WTC11 (cell line): ENCODE data around the gene TTLL5. TPM values are rescaled to one million over a fixed set of nuclear protein-coding genes. Genes with fewer than 3 reads are reported as not detected.

ENCODE experiments used
- ATAC-seq: fragments of 200-7000 bp; cut with Tn5 transposase; 2 replicates; pipeline ENCODE4 v1.10.0; 2021; ENCODE audit warnings: mild to moderate bottlenecking, moderate library complexity
- CTCF ChIA-PET: fragments of 300-600 bp; sonication (Branson Sonifier 250); formaldehyde crosslinking; loops from one replicate; lab custom pipeline; 2021; ENCODE audit warnings: antibody characterized with exemption; lab: Charles Lee
- POLR2A ChIA-PET: fragments of 350-600 bp; sonication (Branson Sonifier 250); formaldehyde crosslinking; loops from one replicate; lab custom pipeline; 2021; ENCODE audit warnings: antibody characterized with exemption; lab: Charles Lee
- DNase-seq: peaks from one replicate; pipeline ENCODE4 v3.0.0; 2021; ENCODE audit warnings: low spot score
- H3K27ac Mint-ChIP-seq: 2 replicates; pipeline ENCODE4 v1.8.0; 2021; ENCODE audit warnings: mixed read lengths
- H3K27me3 Mint-ChIP-seq: 2 replicates; pipeline ENCODE4 v1.8.0; 2021; ENCODE audit warnings: low read depth, mild to moderate bottlenecking, moderate library complexity, mixed read lengths
- H3K36me3 Mint-ChIP-seq: 2 replicates; pipeline ENCODE4 v1.8.0; 2021; ENCODE audit warnings: mixed read lengths
- H3K4me1 Mint-ChIP-seq: 2 replicates; pipeline ENCODE4 v1.8.0; 2022; ENCODE audit warnings: mixed read lengths
- H3K4me3 Mint-ChIP-seq: 2 replicates; pipeline ENCODE4 v1.8.0; 2021; ENCODE audit warnings: mild to moderate bottlenecking, moderate library complexity, mixed read lengths
- H3K9me3 Mint-ChIP-seq: 2 replicates; pipeline ENCODE4 v1.8.0; 2021; ENCODE audit warnings: mixed read lengths
- CREM ChIP-seq: sonication (generic); formaldehyde crosslinking; IDR thresholded peaks from 2 replicates; pipeline ENCODE4 v1.8.1; 2022; ENCODE audit warnings: mild to moderate bottlenecking, missing genetic modification reagents, moderate library complexity
- EMX1 ChIP-seq: fragments of 250-450 bp; sonication (Bioruptor Pico); IDR thresholded peaks from 2 replicates; pipeline ENCODE4 v1.8.0; 2021; ENCODE audit warnings: mild to moderate bottlenecking
- JAZF1 ChIP-seq: fragments of 250-450 bp; sonication (Bioruptor Pico); IDR thresholded peaks from 2 replicates; pipeline ENCODE4 v1.9.0; 2021; ENCODE audit warnings: moderate library complexity, mild to moderate bottlenecking, inconsistent platforms
- NFATC4 ChIP-seq: fragments of 250-450 bp; sonication (Bioruptor Pico); IDR thresholded peaks from 2 replicates; pipeline ENCODE4 v1.9.0; 2021; ENCODE audit warnings: mild to moderate bottlenecking
- NR1H2 ChIP-seq: sonication (generic); formaldehyde crosslinking; IDR thresholded peaks from 2 replicates; pipeline ENCODE4 v1.9.0; 2021; ENCODE audit warnings: mild to moderate bottlenecking, moderate library complexity, missing genetic modification reagents
- ZNF121 ChIP-seq: sonication (generic); formaldehyde crosslinking; IDR thresholded peaks from 2 replicates; pipeline ENCODE4 v1.8.0; 2023; ENCODE audit warnings: missing genetic modification reagents
- ZNF232 ChIP-seq: sonication (generic); formaldehyde crosslinking; IDR thresholded peaks from 2 replicates; pipeline ENCODE4 v1.8.0; 2022; ENCODE audit warnings: mild to moderate bottlenecking, missing genetic modification reagents
- ZNF317 ChIP-seq: sonication (generic); formaldehyde crosslinking; IDR thresholded peaks from 2 replicates; pipeline ENCODE4 v1.8.1; 2023; ENCODE audit warnings: low read depth, mild to moderate bottlenecking, moderate library complexity, missing genetic modification reagents, borderline replicate concordance
- ZNF416 ChIP-seq: fragments of 250-450 bp; sonication (Bioruptor Pico); IDR thresholded peaks from 2 replicates; pipeline ENCODE4 v1.9.0; 2021; ENCODE audit warnings: mild to moderate bottlenecking, inconsistent platforms
- total RNA-seq: library from RNA; stranded (reverse); gene quantifications from 3 replicates; pipeline ENCODE4 v1.2.3, GENCODE V29; 2021
- TF ChIP-seq, protein P1 (sequence below): sonication (generic); formaldehyde crosslinking; conservative IDR thresholded peaks from 2 replicates; pipeline ENCODE4 v1.8.1; 2022; ENCODE audit warnings: mild to moderate bottlenecking, missing genetic modification reagents
- TF ChIP-seq, protein P2 (sequence below): sonication (generic); formaldehyde crosslinking; IDR thresholded peaks from 2 replicates; pipeline ENCODE4 v1.8.1; 2023; ENCODE audit warnings: mild to moderate bottlenecking, missing genetic modification reagents, borderline replicate concordance
- TF ChIP-seq, protein P3 (sequence below): fragments of 200-600 bp; IDR thresholded peaks from 2 replicates; pipeline ENCODE4 v1.8.0; 2022; ENCODE audit warnings: antibody characterized with exemption
- TF ChIP-seq, protein P4 (sequence below): fragments of 250-450 bp; sonication (Bioruptor Pico); IDR thresholded peaks from 2 replicates; pipeline ENCODE4 v2.1.2; 2022; ENCODE audit warnings: mild to moderate bottlenecking, moderate library complexity
- TF ChIP-seq, protein P5 (sequence below): fragments of 250-450 bp; sonication (Bioruptor Pico); IDR thresholded peaks from 2 replicates; pipeline ENCODE4 v1.9.0; 2021; ENCODE audit warnings: mild to moderate bottlenecking
- TF ChIP-seq, protein P6 (sequence below): fragments of 250-450 bp; sonication (Bioruptor Pico); IDR thresholded peaks from 2 replicates; pipeline ENCODE4 v1.8.0; 2021; ENCODE audit warnings: mild to moderate bottlenecking
- TF ChIP-seq, protein P7 (sequence below): sonication (generic); formaldehyde crosslinking; IDR thresholded peaks from 2 replicates; pipeline ENCODE4 v1.8.0; 2022; ENCODE audit warnings: mild to moderate bottlenecking, missing genetic modification reagents

TTLL5 gene
- total RNA-seq, 1 experiment from 2014 or later = 39.6 TPM

DNA sequence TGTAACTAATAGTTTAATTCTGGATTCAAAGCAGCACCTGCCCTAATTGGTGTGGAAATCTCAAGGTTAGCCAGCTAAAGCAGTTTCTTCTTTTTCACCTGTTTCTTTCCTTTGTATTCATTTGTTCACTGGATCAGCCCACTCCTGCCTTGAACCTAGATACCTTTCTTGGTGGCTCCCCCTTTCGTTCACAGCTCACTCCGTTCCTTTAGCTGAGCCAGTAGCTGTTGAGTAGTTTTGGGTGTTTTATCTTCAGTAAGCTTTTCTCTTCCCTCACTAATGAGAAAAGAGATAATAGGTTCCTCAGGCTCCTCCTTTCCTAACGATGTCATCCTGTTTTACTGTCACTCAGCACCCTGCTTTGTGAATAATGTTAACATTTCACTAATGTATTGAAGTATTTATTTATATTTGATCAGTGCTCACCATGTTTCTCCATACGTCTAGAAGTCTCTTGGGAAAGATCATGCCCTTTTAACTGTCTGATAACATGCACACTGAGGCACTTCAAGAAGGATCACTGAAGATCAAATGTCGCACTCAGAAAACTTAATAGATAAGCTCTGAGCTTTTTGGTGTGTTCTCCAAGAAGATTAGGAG lies 199.6 kb downstream of the TTLL5 start:
- no peaks in the 10 kb centered on the region; the same call in 1 of the 2 replicates for H3K36me3 Mint-ChIP-seq
- H3K4me3 Mint-ChIP-seq = no peak overlapping the region
- CTCF ChIA-PET = interaction anchor here (1.0 to 1.9 kb wide), 7 partner anchors 20 to 151 kb away, joined by 3 to 11 read pairs (median 7); partner anchors contain the start of gene TGFB3

DNA sequence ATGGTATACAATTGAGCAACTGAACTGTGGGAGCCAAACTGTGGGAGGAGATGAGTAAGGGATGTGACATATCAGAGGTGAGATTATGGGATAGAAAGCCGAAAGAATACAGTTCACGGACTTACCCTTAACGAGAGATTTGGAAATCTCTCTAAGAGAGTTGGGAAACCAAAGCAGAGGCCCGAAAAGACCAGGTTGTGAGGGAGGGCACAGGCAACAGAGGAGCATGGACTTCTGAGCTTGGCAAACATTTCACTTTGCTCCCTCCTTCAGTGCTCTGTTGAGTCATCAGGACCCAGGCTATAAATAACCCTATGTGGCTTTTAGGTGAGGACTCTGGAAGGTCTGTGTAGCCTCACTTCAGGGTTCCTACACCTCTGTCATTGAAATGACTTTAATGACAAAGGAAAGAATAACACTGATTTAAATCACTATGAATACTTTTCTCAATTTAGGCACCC lies 200.1 kb downstream of the TTLL5 start:
- no peaks in the 10 kb centered on the region; the same call in 1 of the 2 replicates for H3K36me3 Mint-ChIP-seq
- TF ChIP-seq, protein P1, sequence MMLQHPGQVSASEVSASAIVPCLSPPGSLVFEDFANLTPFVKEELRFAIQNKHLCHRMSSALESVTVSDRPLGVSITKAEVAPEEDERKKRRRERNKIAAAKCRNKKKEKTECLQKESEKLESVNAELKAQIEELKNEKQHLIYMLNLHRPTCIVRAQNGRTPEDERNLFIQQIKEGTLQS (CRISPR knock-in tag) = 0 out of 2 replicates have a peak, but pooled peaks have one; percentile 40
- TF ChIP-seq NFATC4 (CRISPR knock-in tag) = no peak
- TF ChIP-seq, protein P2, sequence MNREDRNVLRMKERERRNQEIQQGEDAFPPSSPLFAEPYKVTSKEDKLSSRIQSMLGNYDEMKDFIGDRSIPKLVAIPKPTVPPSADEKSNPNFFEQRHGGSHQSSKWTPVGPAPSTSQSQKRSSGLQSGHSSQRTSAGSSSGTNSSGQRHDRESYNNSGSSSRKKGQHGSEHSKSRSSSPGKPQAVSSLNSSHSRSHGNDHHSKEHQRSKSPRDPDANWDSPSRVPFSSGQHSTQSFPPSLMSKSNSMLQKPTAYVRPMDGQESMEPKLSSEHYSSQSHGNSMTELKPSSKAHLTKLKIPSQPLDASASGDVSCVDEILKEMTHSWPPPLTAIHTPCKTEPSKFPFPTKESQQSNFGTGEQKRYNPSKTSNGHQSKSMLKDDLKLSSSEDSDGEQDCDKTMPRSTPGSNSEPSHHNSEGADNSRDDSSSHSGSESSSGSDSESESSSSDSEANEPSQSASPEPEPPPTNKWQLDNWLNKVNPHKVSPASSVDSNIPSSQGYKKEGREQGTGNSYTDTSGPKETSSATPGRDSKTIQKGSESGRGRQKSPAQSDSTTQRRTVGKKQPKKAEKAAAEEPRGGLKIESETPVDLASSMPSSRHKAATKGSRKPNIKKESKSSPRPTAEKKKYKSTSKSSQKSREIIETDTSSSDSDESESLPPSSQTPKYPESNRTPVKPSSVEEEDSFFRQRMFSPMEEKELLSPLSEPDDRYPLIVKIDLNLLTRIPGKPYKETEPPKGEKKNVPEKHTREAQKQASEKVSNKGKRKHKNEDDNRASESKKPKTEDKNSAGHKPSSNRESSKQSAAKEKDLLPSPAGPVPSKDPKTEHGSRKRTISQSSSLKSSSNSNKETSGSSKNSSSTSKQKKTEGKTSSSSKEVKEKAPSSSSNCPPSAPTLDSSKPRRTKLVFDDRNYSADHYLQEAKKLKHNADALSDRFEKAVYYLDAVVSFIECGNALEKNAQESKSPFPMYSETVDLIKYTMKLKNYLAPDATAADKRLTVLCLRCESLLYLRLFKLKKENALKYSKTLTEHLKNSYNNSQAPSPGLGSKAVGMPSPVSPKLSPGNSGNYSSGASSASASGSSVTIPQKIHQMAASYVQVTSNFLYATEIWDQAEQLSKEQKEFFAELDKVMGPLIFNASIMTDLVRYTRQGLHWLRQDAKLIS = no peak
- DNase-seq = no peak
- ChIA-PET POLR2A (no interaction called here), CTCF (interaction anchor here (1.0 to 1.9 kb wide), 8 partner anchors 20 to 152 kb away, joined by 3 to 11 read pairs (median 6); partner anchors contain the start of gene TGFB3)
- peaks cover 71% of the 10 kb centered on the region for H3K27me3 Mint-ChIP-seq
- H3K9me3 Mint-ChIP-seq = no peaks in the 10 kb centered on the region
- H3K27ac Mint-ChIP-seq = no peak overlapping the region
- peak; percentile 95 for ATAC-seq
- peaks cover 22% of the 10 kb centered on the region for H3K4me1 Mint-ChIP-seq
- H3K4me3 Mint-ChIP-seq = no peak overlapping the region

More for the DNA sequence above, 199.6 kb downstream of the TTLL5 start:
- POLR2A ChIA-PET = no interaction called here
- Mint-ChIP-seq H3K27ac (no peak overlapping the region), H3K9me3 (no peaks in the 10 kb centered on the region), H3K27me3 (peaks cover 68% of the 10 kb centered on the region), H3K4me1 (peaks cover 22% of the 10 kb centered on the region)
- no peak for DNase-seq
- ATAC-seq = peak; percentile 22; the same call in 1 of the 2 replicates
- TF ChIP-seq ZNF121 (CRISPR knock-in tag) (no peak), EMX1 (no peak), CREM (no peak), NR1H2 (CRISPR knock-in tag) (no peak)
- TF ChIP-seq, protein P3, sequence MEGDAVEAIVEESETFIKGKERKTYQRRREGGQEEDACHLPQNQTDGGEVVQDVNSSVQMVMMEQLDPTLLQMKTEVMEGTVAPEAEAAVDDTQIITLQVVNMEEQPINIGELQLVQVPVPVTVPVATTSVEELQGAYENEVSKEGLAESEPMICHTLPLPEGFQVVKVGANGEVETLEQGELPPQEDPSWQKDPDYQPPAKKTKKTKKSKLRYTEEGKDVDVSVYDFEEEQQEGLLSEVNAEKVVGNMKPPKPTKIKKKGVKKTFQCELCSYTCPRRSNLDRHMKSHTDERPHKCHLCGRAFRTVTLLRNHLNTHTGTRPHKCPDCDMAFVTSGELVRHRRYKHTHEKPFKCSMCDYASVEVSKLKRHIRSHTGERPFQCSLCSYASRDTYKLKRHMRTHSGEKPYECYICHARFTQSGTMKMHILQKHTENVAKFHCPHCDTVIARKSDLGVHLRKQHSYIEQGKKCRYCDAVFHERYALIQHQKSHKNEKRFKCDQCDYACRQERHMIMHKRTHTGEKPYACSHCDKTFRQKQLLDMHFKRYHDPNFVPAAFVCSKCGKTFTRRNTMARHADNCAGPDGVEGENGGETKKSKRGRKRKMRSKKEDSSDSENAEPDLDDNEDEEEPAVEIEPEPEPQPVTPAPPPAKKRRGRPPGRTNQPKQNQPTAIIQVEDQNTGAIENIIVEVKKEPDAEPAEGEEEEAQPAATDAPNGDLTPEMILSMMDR = no peak
- TF ChIP-seq, protein P4, sequence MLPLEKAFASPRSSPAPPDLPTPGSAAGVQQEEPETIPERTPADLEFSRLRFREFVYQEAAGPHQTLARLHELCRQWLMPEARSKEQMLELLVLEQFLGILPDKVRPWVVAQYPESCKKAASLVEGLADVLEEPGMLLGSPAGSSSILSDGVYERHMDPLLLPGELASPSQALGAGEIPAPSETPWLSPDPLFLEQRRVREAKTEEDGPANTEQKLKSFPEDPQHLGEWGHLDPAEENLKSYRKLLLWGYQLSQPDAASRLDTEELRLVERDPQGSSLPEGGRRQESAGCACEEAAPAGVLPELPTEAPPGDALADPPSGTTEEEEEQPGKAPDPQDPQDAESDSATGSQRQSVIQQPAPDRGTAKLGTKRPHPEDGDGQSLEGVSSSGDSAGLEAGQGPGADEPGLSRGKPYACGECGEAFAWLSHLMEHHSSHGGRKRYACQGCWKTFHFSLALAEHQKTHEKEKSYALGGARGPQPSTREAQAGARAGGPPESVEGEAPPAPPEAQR = no peak
- TF ChIP-seq, protein P5, sequence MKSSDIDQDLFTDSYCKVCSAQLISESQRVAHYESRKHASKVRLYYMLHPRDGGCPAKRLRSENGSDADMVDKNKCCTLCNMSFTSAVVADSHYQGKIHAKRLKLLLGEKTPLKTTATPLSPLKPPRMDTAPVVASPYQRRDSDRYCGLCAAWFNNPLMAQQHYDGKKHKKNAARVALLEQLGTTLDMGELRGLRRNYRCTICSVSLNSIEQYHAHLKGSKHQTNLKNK (CRISPR knock-in tag) = no peak

DNA sequence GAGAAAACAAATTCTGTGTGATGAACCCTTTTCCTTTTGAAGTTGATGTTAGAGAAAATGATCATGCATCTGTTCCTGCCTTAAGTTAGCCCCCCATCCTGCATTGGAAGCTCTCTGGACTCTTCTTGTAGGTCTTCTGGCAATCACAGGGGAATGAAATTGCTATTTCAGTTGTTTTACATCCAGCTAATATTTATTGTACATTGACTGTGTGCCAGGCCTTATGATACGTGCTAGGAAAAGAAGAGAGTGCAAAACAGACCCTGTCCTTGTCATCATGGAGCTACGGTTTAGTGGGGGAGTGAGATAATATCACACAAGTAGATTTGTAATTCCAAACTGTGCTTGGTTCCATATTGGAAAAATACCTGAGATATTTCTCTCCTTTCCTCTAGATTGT lies 202.2 kb downstream of the TTLL5 start:
- POLR2A ChIA-PET = no interaction called here
- H3K27me3 Mint-ChIP-seq = peaks cover 77% of the 10 kb centered on the region
- no peak for DNase-seq
- no peaks in the 10 kb centered on the region; the same call in 1 of the 2 replicates for H3K36me3 Mint-ChIP-seq
- no peak for ATAC-seq
- no peak overlapping the region for H3K27ac Mint-ChIP-seq
- H3K4me3 Mint-ChIP-seq = no peak overlapping the region
- CTCF ChIA-PET = interaction anchor here (0.5 to 1.6 kb wide), 2 partner anchors 10 to 17 kb away, joined by 3 to 5 read pairs; no protein-coding TSS in a partner anchor
- H3K4me1 Mint-ChIP-seq = peaks cover 37% of the 10 kb centered on the region
- no peaks in the 10 kb centered on the region for H3K9me3 Mint-ChIP-seq
- no peak for TF ChIP-seq ZNF416 (CRISPR knock-in tag)
- TF ChIP-seq, protein P6, sequence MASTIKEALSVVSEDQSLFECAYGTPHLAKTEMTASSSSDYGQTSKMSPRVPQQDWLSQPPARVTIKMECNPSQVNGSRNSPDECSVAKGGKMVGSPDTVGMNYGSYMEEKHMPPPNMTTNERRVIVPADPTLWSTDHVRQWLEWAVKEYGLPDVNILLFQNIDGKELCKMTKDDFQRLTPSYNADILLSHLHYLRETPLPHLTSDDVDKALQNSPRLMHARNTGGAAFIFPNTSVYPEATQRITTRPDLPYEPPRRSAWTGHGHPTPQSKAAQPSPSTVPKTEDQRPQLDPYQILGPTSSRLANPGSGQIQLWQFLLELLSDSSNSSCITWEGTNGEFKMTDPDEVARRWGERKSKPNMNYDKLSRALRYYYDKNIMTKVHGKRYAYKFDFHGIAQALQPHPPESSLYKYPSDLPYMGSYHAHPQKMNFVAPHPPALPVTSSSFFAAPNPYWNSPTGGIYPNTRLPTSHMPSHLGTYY (CRISPR knock-in tag) = no peak
- no peak for TF ChIP-seq JAZF1 (CRISPR knock-in tag)
- TF ChIP-seq ZNF317 (CRISPR knock-in tag) = no peak
- TF ChIP-seq ZNF232 = no peak
- TF ChIP-seq, protein P7, sequence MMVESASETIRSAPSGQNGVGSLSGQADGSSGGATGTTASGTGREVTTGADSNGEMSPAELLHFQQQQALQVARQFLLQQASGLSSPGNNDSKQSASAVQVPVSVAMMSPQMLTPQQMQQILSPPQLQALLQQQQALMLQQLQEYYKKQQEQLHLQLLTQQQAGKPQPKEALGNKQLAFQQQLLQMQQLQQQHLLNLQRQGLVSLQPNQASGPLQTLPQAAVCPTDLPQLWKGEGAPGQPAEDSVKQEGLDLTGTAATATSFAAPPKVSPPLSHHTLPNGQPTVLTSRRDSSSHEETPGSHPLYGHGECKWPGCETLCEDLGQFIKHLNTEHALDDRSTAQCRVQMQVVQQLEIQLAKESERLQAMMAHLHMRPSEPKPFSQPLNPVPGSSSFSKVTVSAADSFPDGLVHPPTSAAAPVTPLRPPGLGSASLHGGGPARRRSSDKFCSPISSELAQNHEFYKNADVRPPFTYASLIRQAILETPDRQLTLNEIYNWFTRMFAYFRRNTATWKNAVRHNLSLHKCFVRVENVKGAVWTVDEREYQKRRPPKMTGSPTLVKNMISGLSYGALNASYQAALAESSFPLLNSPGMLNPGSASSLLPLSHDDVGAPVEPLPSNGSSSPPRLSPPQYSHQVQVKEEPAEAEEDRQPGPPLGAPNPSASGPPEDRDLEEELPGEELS (CRISPR knock-in tag) = no peak
